Liver (tissue), 3 donors: ENCODE data around the gene NBPF4.

ENCODE experiments used
- GABPA ChIP-seq, 2 donors: IDR thresholded peaks in 1 of 2; conservative IDR thresholded peaks in 1 of 2; 2 replicates each; pipeline ENCODE4 v1.6.1; 2016; ENCODE audit warnings: antibody characterized with exemption in 2 of 2, mild to moderate bottlenecking in 1 of 2, moderate library complexity in 1 of 2
- TAF1 ChIP-seq: conservative IDR thresholded peaks from 2 replicates; pipeline ENCODE4 v1.6.1; 2016; ENCODE audit warnings: antibody characterized with exemption, mild to moderate bottlenecking
- TF ChIP-seq, protein P1 (sequence below): fragments of 150-350 bp; IDR thresholded peaks from 2 replicates; pipeline ENCODE4 v1.5.1; 2017; ENCODE audit warnings: improper control_type of control experiment, low read depth, low read length; ENCODE audit not compliant: missing input control
- donor health status: healthy.
- donor health status: healthy.

DNA sequence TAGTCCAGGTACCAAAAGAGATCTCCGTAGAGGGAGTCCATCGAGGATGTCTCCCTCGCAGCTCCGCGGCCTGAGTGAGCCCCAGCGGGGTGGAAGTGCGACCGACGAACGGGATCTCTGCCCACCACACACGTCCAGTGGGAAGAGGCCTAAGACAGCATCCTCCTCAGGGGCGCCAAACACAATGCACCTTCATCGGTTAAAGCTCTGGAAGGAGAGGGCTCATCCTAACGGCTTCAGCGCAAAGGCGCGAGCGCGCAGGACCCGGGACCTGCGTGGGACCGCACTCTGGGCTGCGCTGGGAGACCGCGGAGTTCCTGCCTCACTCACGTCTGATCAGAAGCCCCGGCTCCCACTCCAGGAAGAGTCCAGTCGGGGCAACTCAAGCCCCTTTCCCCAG lies 51.3 kb downstream of the NBPF4 start:
- TF ChIP-seq, protein P1, sequence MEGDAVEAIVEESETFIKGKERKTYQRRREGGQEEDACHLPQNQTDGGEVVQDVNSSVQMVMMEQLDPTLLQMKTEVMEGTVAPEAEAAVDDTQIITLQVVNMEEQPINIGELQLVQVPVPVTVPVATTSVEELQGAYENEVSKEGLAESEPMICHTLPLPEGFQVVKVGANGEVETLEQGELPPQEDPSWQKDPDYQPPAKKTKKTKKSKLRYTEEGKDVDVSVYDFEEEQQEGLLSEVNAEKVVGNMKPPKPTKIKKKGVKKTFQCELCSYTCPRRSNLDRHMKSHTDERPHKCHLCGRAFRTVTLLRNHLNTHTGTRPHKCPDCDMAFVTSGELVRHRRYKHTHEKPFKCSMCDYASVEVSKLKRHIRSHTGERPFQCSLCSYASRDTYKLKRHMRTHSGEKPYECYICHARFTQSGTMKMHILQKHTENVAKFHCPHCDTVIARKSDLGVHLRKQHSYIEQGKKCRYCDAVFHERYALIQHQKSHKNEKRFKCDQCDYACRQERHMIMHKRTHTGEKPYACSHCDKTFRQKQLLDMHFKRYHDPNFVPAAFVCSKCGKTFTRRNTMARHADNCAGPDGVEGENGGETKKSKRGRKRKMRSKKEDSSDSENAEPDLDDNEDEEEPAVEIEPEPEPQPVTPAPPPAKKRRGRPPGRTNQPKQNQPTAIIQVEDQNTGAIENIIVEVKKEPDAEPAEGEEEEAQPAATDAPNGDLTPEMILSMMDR, result no peak
- TF ChIP-seq GABPA (IDR thresholded peaks at IDR 0.05 in 1 of 2, conservative IDR thresholded peaks at IDR 0.05 in 1 of 2) (no peak), TAF1 (no peak)
